GM18505 (cell line): ENCODE data around the gene CACNA1G.

ENCODE experiments used
- ATAC-seq: cut with Tn5 transposase; IDR thresholded peaks from one replicate; pipeline ENCODE4 v1.9.1; 2021; ENCODE audit not compliant: unreplicated experiment
- POLR2A ChIP-seq: IDR thresholded peaks from 4 replicates; pipeline ENCODE4 v1.6.1; 2011; ENCODE audit warnings: borderline replicate concordance; ENCODE audit not compliant: insufficient read depth, insufficient read length; ENCODE audit errors: extremely low read depth

The CACNA1G gene

DNA sequence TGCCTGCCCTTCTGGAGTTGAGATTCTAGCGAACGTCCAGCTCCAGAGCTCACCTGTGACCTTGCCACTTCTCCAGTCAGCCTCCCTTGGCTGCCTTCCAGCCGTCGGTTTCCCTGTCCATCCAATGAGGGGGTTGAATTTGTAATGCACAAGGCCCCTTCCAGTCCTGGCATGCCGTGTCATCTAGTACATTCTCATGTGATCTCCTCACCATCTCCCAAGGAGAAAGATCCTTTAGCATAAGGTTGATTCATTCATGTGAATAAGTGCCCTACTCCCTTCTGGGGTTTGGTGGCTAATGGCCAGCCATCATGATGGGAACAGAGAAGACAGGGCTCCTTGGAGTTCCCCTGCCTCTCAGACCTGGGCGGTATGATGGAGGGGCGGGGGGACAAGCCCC, 55.3 kb downstream of the CACNA1G start:
- TF ChIP-seq POLR2A = no peak
- ATAC-seq = no peak

DNA sequence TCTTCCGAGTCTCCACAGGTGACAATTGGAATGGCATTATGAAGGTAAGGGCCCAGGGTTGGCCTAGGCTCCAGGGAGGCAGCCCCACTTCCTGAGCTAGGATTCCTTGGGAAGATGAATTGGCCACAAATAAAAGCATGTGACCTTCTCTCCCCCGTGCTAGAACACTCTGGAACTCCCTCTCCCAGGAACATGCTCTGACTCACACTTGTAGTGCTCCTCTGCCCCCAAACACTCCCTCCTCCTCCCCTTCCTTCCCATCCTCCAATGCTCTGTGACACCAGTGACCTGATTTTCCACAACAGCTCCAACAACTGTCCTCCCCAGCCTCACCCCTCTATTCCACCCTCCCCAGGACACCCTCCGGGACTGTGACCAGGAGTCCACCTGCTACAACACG, 57.8 kb downstream of the CACNA1G start:
- ATAC-seq = no peak
- TF ChIP-seq POLR2A = no peak

DNA sequence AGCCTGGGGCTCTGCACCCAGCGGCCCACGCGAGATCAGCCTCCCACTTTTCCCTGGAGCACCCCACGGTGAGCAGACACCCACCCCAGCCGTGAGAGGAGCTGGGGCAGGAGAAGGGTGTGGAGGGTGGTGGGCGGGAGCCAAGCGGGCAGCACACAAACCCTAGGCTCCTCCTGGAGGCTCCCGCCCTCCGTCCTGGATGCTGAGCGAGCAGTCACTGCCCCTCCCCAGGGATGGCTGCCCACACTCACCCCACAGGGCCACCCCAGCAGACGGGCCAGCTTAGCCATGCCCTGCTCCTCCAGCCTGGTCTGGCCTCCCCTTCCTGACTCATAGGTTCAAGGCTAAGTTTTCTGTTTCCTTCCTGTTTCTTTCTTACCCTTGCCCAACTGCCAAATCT, 58.4 kb downstream of the CACNA1G start:
- ATAC-seq = no peak
- no peak for TF ChIP-seq POLR2A

- TF ChIP-seq POLR2A = no peak
Measured at GRCh38 chr17:50619489-50619888, 59.0 kb downstream of the CACNA1G start.

GRCh38 chr17:50620237-50620636, 59.7 kb downstream of the CACNA1G start:
- no peak for TF ChIP-seq POLR2A

More at GRCh38 chr17:50619489-50619888, 59.0 kb downstream of the CACNA1G start:
- ATAC-seq = no peak

DNA sequence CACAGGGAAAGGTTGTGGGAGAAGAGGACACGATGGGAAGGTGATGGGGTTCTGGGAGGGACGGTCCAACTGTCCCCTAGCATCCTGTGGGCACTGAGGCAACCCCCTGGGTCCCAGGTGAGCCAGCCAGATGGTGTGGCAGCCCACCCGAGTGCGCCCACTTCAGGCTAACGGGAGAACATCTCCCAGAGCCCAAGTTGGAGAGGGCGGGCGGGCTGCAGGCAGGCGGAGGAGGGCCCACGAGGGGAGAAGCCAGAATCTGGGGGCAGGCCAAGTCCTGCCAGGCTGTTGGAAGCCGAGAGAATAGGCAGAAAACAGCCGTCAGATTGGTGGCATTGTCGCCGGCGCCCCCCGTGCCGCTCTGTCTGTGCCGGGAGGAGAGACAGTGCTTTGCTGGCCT, 60.3 kb downstream of the CACNA1G start:
- ATAC-seq = no peak
- TF ChIP-seq POLR2A = no peak

More at GRCh38 chr17:50620237-50620636, 59.7 kb downstream of the CACNA1G start:
- no peak for ATAC-seq

DNA sequence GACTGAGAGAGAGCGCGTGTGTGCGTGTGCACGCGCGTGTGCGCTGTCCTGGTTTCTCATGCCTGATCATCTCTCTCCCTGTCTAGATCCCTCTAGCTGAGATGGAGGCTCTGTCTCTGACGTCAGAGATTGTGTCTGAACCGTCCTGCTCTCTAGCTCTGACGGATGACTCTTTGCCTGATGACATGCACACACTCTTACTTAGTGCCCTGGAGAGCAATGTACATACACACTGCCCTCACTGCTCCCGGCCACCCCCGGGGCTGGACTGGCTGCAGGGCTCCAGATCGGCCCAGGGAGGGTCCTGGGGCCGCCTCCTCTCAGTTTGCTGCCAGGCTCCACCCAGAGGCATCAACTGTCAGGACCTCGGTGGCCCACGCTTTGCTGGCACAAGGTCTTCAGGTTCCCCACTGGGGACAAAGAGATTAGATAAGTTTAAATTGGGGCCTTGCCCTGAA, 61.1 kb downstream of the CACNA1G start:
- ATAC-seq = no peak
- TF ChIP-seq POLR2A = no peak

- ATAC-seq = no peak
Measured at GRCh38 chr17:50624321-50624934, 63.9 kb downstream of the CACNA1G start.

DNA sequence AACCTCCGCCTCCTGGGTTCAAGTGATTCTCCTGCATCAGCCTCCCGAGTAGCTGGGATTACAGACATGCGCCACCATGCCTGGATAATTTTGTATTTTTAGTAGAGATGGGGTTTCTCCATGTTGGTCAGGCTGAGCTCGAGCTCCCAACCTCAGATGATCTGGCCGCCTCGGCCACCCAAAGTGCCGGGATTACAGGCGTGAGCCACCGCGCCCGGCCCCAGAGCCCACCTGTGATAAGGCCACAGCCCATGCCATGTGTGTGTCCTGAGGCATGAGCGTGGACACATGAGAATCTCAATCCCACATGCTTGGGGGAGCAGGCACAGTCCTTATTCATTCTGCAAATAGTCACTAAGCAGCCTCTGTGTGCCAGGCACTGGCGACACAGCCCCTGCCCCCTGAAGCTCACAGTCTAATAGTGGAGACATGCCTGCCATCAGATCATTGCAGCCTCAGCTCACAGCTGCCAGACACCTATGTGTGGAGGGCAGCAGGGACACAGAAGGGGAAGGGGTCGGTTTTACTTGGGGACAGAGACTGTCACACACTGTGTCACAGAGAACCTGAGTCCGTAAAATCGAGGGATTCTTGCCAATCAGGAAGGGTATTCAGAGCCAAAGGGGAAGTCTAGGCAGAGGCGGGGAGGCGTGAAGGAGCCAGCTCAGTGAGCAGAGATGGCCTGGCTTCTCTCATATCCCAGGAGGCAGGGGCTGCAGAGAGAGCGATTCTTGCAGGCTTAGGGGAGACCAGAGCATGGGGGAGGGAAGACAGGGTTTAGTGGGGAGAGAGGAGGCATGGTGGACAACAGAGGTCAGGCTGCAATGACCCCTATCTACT, 64.7 kb downstream of the CACNA1G start:
- no peak for ATAC-seq
- TF ChIP-seq POLR2A = no peak

More at GRCh38 chr17:50624321-50624934, 63.9 kb downstream of the CACNA1G start:
- no peak for TF ChIP-seq POLR2A

DNA sequence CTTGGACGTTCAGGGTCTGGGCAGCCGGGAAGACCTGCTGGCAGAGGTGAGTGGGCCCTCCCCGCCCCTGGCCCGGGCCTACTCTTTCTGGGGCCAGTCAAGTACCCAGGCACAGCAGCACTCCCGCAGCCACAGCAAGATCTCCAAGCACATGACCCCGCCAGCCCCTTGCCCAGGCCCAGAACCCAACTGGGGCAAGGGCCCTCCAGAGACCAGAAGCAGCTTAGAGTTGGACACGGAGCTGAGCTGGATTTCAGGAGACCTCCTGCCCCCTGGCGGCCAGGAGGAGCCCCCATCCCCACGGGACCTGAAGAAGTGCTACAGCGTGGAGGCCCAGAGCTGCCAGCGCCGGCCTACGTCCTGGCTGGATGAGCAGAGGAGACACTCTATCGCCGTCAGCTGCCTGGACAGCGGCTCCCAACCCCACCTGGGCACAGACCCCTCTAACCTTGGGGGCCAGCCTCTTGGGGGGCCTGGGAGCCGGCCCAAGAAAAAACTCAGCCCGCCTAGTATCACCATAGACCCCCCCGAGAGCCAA, 65.6 kb downstream of the CACNA1G start:
- no peak for TF ChIP-seq POLR2A
- ATAC-seq = no peak

- TF ChIP-seq POLR2A = no peak
- no peak for ATAC-seq
Measured at GRCh38 chr17:50627036-50627781, 66.7 kb downstream of the CACNA1G start.

- ATAC-seq = no peak
- TF ChIP-seq POLR2A = no peak
Measured at GRCh38 chr17:50627782-50628601, 67.5 kb downstream of the CACNA1G start.
